ENCODE measurements around the gene CARMIL1. TPM values are rescaled to one million over a fixed set of nuclear protein-coding genes. Genes with fewer than 3 reads are reported as not detected.

Gene CARMIL1
- total and polyA plus RNA-seq, 10 of the 15 experiments (the other 5 are each of a cell fraction or from before 2014, with no cell fraction given), result 6.4 to 18.1 (median 10.3) TPM

DNA sequence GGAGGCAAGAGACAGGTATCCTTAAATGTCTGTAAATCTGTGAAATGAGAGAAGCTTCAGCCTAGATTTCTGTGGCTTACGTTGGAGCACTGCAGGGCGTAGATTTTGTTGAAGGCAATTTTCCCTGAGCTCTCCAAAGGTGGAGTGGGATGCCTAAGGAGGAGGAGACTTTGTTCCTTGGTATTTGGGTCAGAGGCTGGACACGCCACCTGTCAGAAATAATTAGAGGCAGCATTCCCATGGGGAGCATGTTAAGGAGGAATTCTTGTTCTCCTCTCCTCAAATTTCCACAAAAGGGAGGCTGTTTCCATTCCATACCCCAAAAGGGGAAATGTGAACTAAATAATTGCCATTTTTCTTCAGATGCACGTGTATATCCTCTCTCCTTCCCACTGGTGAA is 361.7 kb downstream of the CARMIL1 start:
- peaks cover 0 to 3% of the 10 kb centered on the region in 2 experiments; a peak in 3 of 4 replicates for H3K27me3 ChIP-seq (replicated peaks in 1 of 2; ENCODE audit: control insufficient read depth in 2 of 2, insufficient read depth in 2 of 2, low read length in 1 of 2)
- no peak overlapping the region for H3K27ac ChIP-seq (ENCODE audit: control insufficient read depth, insufficient read depth)
- ChIA-PET RAD21 (ENCODE audit: unreplicated experiment) (no interaction called here), SMC1A (ENCODE audit: uncharacterized antibody, unreplicated experiment) (interaction anchor here (1.6 kb wide), 1 partner anchor 16 kb away, joined by 3 read pairs; no protein-coding TSS in a partner anchor), CTCF (interaction anchor here (1.1 kb wide), 1 partner anchor 10 kb away, joined by 3 read pairs; no protein-coding TSS in a partner anchor), POLR2A (no interaction called here)
- no peak overlapping the region for H3K4me3 ChIP-seq
- H2AFZ ChIP-seq (ENCODE audit: control insufficient read depth, low read depth, low read length), result no peak overlapping the region
- H3K4me1 ChIP-seq (ENCODE audit: control insufficient read depth, insufficient read depth, low read length), result no peaks in the 10 kb centered on the region
- H3K9ac ChIP-seq (ENCODE audit: control insufficient read depth, insufficient read depth, low read length), result no peak overlapping the region
- no TSS peak for BruUV-seq (replicated peaks)
- ATAC-seq (no peak), FAIRE-seq (no peak), DNase-seq (ENCODE audit: low read depth, low spot score) (no peak)
- H3K79me2 ChIP-seq (ENCODE audit: control insufficient read depth, insufficient read depth, low read length), result no peaks in the 10 kb centered on the region
- H3K36me3 ChIP-seq (ENCODE audit: control insufficient read depth in 2 of 2, insufficient read depth in 2 of 2, low read length in 1 of 2), result no peaks in the 10 kb centered on the region
- no peaks in the 10 kb centered on the region for H4K20me1 ChIP-seq (ENCODE audit: control insufficient read depth, insufficient read depth)
- in situ Hi-C loops (cut with MboI) (no loop called here), intact Hi-C loops (cut with micrococcal nuclease; ENCODE audit: unreplicated experiment) (no loop called here)
- H3K4me2 ChIP-seq (ENCODE audit: control insufficient read depth, insufficient read depth), result no peak overlapping the region
- WGBS (ENCODE audit: insufficient coverage, insufficient replicate concordance, low lambda C conversion rate, missing lambda C conversion rate), result 0% methylated on average over 4 of the region's 4 CpGs
- H3K9me3 ChIP-seq (replicated peaks; ENCODE audit: control insufficient read depth, insufficient read depth, low read length), result no peaks in the 10 kb centered on the region
- TF ChIP-seq HDAC6 (IDR thresholded peaks at IDR 0.05; ENCODE audit: unreplicated experiment), result no peak
- no peak for TF ChIP-seq USF2 (IDR thresholded peaks at IDR 0.05; ENCODE audit: borderline replicate concordance, low read depth, low read length)
- TF ChIP-seq ZBTB11 (CRISPR knock-in tag; IDR thresholded peaks at IDR 0.05), result no peak
- TF ChIP-seq, protein P1, sequence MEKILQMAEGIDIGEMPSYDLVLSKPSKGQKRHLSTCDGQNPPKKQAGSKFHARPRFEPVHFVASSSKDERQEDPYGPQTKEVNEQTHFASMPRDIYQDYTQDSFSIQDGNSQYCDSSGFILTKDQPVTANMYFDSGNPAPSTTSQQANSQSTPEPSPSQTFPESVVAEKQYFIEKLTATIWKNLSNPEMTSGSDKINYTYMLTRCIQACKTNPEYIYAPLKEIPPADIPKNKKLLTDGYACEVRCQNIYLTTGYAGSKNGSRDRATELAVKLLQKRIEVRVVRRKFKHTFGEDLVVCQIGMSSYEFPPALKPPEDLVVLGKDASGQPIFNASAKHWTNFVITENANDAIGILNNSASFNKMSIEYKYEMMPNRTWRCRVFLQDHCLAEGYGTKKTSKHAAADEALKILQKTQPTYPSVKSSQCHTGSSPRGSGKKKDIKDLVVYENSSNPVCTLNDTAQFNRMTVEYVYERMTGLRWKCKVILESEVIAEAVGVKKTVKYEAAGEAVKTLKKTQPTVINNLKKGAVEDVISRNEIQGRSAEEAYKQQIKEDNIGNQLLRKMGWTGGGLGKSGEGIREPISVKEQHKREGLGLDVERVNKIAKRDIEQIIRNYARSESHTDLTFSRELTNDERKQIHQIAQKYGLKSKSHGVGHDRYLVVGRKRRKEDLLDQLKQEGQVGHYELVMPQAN (conservative IDR thresholded peaks at IDR 0.05), result no peak
- no peak for TF ChIP-seq NR2C1 (IDR thresholded peaks at IDR 0.05)
- TF ChIP-seq PAX8 (IDR thresholded peaks at IDR 0.05), result no peak
- TF ChIP-seq ATF3 (IDR thresholded peaks at IDR 0.05; ENCODE audit: borderline replicate concordance, extremely low read depth, low read depth, low read length), result no peak
- TF ChIP-seq TBL1XR1 (IDR thresholded peaks at IDR 0.05; ENCODE audit: low read depth, low read length), result no peak
- no peak for TF ChIP-seq MEF2B (IDR thresholded peaks at IDR 0.05; ENCODE audit: partially characterized antibody, poor library complexity, severe bottlenecking)
- no peak for TF ChIP-seq RFX5 (IDR thresholded peaks at IDR 0.05; ENCODE audit: low read depth, low read length)
- TF ChIP-seq, protein P2, sequence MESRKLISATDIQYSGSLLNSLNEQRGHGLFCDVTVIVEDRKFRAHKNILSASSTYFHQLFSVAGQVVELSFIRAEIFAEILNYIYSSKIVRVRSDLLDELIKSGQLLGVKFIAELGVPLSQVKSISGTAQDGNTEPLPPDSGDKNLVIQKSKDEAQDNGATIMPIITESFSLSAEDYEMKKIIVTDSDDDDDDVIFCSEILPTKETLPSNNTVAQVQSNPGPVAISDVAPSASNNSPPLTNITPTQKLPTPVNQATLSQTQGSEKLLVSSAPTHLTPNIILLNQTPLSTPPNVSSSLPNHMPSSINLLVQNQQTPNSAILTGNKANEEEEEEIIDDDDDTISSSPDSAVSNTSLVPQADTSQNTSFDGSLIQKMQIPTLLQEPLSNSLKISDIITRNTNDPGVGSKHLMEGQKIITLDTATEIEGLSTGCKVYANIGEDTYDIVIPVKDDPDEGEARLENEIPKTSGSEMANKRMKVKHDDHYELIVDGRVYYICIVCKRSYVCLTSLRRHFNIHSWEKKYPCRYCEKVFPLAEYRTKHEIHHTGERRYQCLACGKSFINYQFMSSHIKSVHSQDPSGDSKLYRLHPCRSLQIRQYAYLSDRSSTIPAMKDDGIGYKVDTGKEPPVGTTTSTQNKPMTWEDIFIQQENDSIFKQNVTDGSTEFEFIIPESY (IDR thresholded peaks at IDR 0.05), result no peak
- no peak for TF ChIP-seq IKZF2 (IDR thresholded peaks at IDR 0.05)
- TF ChIP-seq NFXL1 (IDR thresholded peaks at IDR 0.05; ENCODE audit: borderline replicate concordance), result no peak
